ENCODE data around the gene FNDC3B. TPM values are rescaled to one million over a fixed set of nuclear protein-coding genes. Genes with fewer than 3 reads are reported as not detected.

Gene FNDC3B
- total RNA-seq, 1 donor, result 139 TPM

DNA sequence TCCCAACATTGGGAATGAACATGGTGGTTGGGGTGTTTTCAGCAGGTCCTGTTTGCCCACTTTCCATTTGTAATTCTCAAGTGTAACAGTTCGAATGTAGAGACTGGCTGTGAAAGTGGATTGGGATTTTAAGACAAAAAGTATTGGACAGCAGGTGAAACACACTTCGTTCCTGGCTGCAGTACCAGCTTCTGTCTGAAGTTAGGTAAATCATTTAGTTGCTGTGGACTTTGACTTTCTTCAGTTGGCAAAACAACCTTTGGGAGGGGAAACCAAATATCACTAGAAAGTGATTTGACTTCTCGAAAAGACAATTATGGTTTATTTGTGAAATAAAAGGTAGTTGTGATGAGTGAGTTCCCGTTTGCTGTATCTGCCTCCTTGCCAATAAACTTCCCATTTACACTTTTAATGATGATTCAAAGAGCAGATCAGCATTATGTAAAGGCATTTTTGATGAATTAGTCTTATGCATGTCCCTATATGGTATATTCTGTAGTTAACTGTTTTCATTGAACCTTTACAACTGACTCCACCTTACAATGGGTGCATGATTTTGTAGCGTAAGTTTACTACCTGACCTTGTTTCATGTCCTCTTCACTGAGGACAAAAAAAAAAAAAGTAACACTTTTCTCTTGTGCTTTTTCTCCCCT, 34.0 kb downstream of the FNDC3B start:
- no peak for DNase-seq (ENCODE audit: low read depth)
- no peak for TF ChIP-seq CTCF (IDR thresholded peaks at IDR 0.05; ENCODE audit: insufficient read depth, low read length)
- no peak overlapping the region for H3K4me3 ChIP-seq (ENCODE audit: low read depth, low read length)

DNA sequence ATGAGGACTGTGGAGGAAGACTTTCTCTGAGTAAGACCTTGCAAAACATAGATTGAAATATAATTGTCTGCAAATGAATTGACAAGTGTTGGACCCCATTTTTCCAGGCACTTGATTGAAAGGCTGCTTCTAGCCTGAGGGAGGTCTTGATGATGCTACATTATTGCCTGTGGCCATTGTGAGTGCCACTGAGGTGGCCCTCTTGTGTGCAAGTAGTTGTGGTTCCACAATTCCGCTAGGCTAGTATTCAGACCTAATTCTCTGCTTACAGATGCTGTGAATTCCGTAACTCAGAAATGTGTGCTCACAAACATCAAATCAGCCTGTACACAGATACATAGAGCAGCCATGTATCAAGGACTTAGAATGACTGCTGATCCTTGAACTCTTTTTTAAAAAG, 34.7 kb downstream of the FNDC3B start:
- no peak for DNase-seq (ENCODE audit: low read depth)
- H3K4me3 ChIP-seq (ENCODE audit: low read depth, low read length), result no peak overlapping the region
- TF ChIP-seq CTCF (IDR thresholded peaks at IDR 0.05; ENCODE audit: insufficient read depth, low read length), result no peak

DNA sequence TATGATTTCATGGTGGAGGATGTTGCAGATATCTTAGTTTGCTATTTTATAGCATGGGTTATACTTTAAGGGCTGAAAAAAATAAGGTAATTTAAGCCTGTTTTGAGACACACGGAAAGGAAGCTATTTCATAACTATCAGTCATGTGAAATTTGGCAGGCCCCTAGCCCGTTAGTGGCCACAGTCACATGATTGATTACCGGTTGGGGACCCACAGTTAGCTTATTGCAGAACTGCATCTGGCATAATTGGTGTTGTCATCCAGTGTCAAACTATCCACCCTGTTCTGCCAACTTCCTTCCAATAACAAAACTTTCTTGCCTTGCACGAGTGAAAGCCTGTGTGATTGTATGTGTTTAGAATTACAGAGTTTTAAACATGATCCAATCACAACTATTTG, 35.2 kb downstream of the FNDC3B start:
- no peak for DNase-seq (ENCODE audit: low read depth)

DNA sequence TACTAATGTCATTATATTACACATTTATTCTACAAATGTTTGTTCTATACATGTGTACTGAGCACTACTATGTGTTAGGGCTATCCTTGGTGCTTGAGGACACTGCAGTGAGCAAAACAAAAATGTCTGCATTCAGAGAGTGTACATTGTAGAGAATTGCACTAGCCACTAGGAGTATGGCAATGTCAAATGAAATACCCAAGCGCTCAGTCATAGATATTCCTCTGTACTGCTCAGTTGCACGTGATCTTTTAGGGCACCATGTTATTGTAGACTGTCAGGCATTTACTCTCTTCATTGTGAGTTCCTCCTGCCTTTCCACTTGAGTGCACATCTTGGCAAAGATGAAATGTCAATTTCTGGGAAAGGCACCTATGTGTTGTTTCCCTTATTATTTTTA, 36.8 kb downstream of the FNDC3B start:
- TF ChIP-seq CTCF (IDR thresholded peaks at IDR 0.05; ENCODE audit: insufficient read depth, low read length), result no peak
- no peak for DNase-seq (ENCODE audit: low read depth)
- no peak overlapping the region for H3K4me3 ChIP-seq (ENCODE audit: low read depth, low read length)

More for the DNA sequence above, 35.2 kb downstream of the FNDC3B start:
- TF ChIP-seq CTCF (IDR thresholded peaks at IDR 0.05; ENCODE audit: insufficient read depth, low read length), result no peak
- no peak overlapping the region for H3K4me3 ChIP-seq (ENCODE audit: low read depth, low read length)

DNA sequence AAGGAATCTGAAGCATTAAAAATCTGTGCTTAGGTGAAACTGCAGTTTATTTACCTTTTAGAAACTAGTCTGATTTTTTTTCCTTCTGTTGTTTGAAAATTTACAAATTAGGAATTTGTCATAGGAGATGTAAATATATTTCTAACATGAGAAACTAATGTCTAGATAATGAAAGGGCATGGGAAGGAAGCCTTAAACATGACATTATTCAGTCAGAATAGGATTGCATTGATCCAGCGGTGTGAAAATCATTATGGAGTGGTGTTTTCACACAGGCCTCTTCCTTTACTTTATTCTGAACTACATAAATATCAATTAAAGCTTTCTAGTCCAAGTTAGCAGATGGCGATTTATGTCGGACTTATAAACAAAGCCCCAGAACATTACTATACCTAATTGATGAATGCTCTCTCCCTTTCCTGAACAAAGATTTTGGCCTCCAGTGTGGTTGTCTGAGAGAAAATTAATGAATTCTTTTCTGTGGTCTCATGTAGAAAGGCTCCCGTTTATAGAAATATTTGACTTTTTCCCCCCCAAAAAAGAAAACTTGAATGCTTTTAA, 37.9 kb downstream of the FNDC3B start:
- no peak for TF ChIP-seq CTCF (IDR thresholded peaks at IDR 0.05; ENCODE audit: insufficient read depth, low read length)
- DNase-seq (ENCODE audit: low read depth), result no peak
- no peak overlapping the region for H3K4me3 ChIP-seq (ENCODE audit: low read depth, low read length)

- DNase-seq (ENCODE audit: low read depth), result no peak
- no peak for TF ChIP-seq CTCF (IDR thresholded peaks at IDR 0.05; ENCODE audit: insufficient read depth, low read length)
- H3K4me3 ChIP-seq (ENCODE audit: low read depth, low read length), result no peak overlapping the region
Measured at GRCh38 chr3:172078244-172078643, 38.9 kb downstream of the FNDC3B start.

- TF ChIP-seq CTCF (IDR thresholded peaks at IDR 0.05; ENCODE audit: insufficient read depth, low read length), result no peak
- no peak for DNase-seq (ENCODE audit: low read depth)
Measured at GRCh38 chr3:172078721-172079120, 39.3 kb downstream of the FNDC3B start.

More at GRCh38 chr3:172078721-172079120, 39.3 kb downstream of the FNDC3B start:
- no peak overlapping the region for H3K4me3 ChIP-seq (ENCODE audit: low read depth, low read length)

Data from fibroblast of the aortic adventitia (primary cell).